AG08396 (cell line): ENCODE results near the gene ZNRF2.
"Not testable (repeated sequence)": the region's sequence is repeated elsewhere in the genome, so short reads cannot be mapped to it uniquely, and the experiment has no call there.

Experiments
- DNase-seq: peaks from one replicate; pipeline ENCODE4 v3.0.0; 2012; ENCODE audit warnings: low spot score, mixed read lengths

ZNRF2 gene

GRCh38 chr7:30290317-30290716 is 5.9 kb downstream of the ZNRF2 start:
- DNase-seq, result not testable (repeated sequence)

GRCh38 chr7:30292416-30293038 is 8.1 kb downstream of the ZNRF2 start:
- not testable (repeated sequence) for DNase-seq

GRCh38 chr7:30296304-30296703 is 11.9 kb downstream of the ZNRF2 start:
- not testable (repeated sequence) for DNase-seq

GRCh38 chr7:30297499-30297898 is 13.1 kb downstream of the ZNRF2 start:
- DNase-seq, result not testable (repeated sequence)

GRCh38 chr7:30298409-30298808 is 14.0 kb downstream of the ZNRF2 start:
- not testable (repeated sequence) for DNase-seq

GRCh38 chr7:30301751-30302150 is 17.4 kb downstream of the ZNRF2 start:
- DNase-seq, result no peak

GRCh38 chr7:30302656-30303311 is 18.4 kb downstream of the ZNRF2 start:
- DNase-seq, result no peak

GRCh38 chr7:30303312-30304039 is 19.1 kb downstream of the ZNRF2 start:
- DNase-seq, result no peak

- no peak for DNase-seq
Measured at GRCh38 chr7:30304177-30304884, 19.9 kb downstream of the ZNRF2 start.

GRCh38 chr7:30306976-30307375 is 22.6 kb downstream of the ZNRF2 start:
- no peak for DNase-seq

- DNase-seq, result no peak
Measured at GRCh38 chr7:30308389-30308788, 24.0 kb downstream of the ZNRF2 start.

GRCh38 chr7:30309302-30309701 is 24.9 kb downstream of the ZNRF2 start:
- no peak for DNase-seq

GRCh38 chr7:30309842-30310435 is 25.5 kb downstream of the ZNRF2 start:
- no peak for DNase-seq

- DNase-seq, result no peak
Measured at GRCh38 chr7:30310674-30311362, 26.4 kb downstream of the ZNRF2 start.

GRCh38 chr7:30312178-30312577 is 27.8 kb downstream of the ZNRF2 start:
- DNase-seq, result no peak

- no peak for DNase-seq
Measured at GRCh38 chr7:30313348-30313747, 29.0 kb downstream of the ZNRF2 start.

GRCh38 chr7:30313793-30314192 is 29.4 kb downstream of the ZNRF2 start:
- no peak for DNase-seq

GRCh38 chr7:30315589-30315988 is 31.2 kb downstream of the ZNRF2 start:
- DNase-seq, result no peak

GRCh38 chr7:30320392-30320791 is 36.0 kb downstream of the ZNRF2 start:
- no peak for DNase-seq

- DNase-seq, result no peak
Measured at GRCh38 chr7:30321089-30321881, 36.9 kb downstream of the ZNRF2 start.

- DNase-seq, result no peak
Measured at GRCh38 chr7:30321882-30322192, 37.4 kb downstream of the ZNRF2 start.
